GM12891 (cell line): Measurements from ENCODE around the gene ZNF160.

Experiments
- PAX5 ChIP-seq: IDR thresholded peaks from 2 replicates; pipeline ENCODE4 v1.6.1; 2011; ENCODE audit warnings: low read length, moderate library complexity, mild to moderate bottlenecking; ENCODE audit not compliant: insufficient read depth, severe bottlenecking
- POLR2A ChIP-seq: IDR thresholded peaks from 2 replicates; pipeline ENCODE4 v1.6.1; 2011; ENCODE audit warnings: low read depth, low read length, control low read depth
- POLR2AphosphoS5 ChIP-seq: IDR thresholded peaks from 2 replicates; pipeline ENCODE4 v1.6.1; 2011; ENCODE audit warnings: low read depth, low read length, control low read depth
- POU2F2 ChIP-seq: IDR thresholded peaks from 2 replicates; pipeline ENCODE4 v1.6.1; 2011; ENCODE audit warnings: low read depth, mild to moderate bottlenecking, control low read depth, low read length, moderate library complexity
- SPI1 ChIP-seq: IDR thresholded peaks from 2 replicates; pipeline ENCODE4 v1.6.1; 2011; ENCODE audit warnings: low read depth, low read length, control low read depth
- TAF1 ChIP-seq: IDR thresholded peaks from 2 replicates; pipeline ENCODE4 v1.6.1; 2011; ENCODE audit warnings: low read depth, low read length, control low read depth

- TF ChIP-seq POLR2A (no peak), SPI1 (no peak), POLR2AphosphoS5 (no peak), TAF1 (no peak), POU2F2 (no peak), PAX5 (no peak)
These were observed 15.1 kb downstream of the ZNF160 start for GRCh38 chr19:53088091-53088490.
